Trophoblast cell (in vitro differentiated cells and primary cell): ENCODE results near the gene RELA.
"Not testable (repeated sequence)": the region's sequence is repeated elsewhere in the genome, so short reads cannot be mapped to it uniquely, and the experiment has no call there.

Source experiments
- DNase-seq, 2 donors: peaks; one replicate each; pipeline ENCODE4 v3.0.0-alpha.2; 2016
- H2AFZ ChIP-seq: 2 replicates; pipeline ENCODE4 v1.6.1; 2013; ENCODE audit warnings: low read length, moderate library complexity, mild to moderate bottlenecking; ENCODE audit not compliant: insufficient read depth, poor library complexity
- H2AK5ac ChIP-seq: 2 replicates; pipeline ENCODE4 v1.6.1; 2013; ENCODE audit warnings: mild to moderate bottlenecking, low read length
- H2BK120ac ChIP-seq: 2 replicates; pipeline ENCODE4 v1.6.1; 2013; ENCODE audit warnings: low read length, mild to moderate bottlenecking, moderate library complexity; ENCODE audit not compliant: insufficient read depth, poor library complexity
- H2BK12ac ChIP-seq: 2 replicates; pipeline ENCODE4 v1.6.1; 2013; ENCODE audit warnings: mild to moderate bottlenecking, low read length, moderate library complexity
- H2BK5ac ChIP-seq: 2 replicates; pipeline ENCODE4 v1.6.1; 2013; ENCODE audit warnings: low read length, low read depth, moderate library complexity, mild to moderate bottlenecking; ENCODE audit not compliant: poor library complexity
- H3K14ac ChIP-seq: 2 replicates; pipeline ENCODE4 v1.6.1; 2013; ENCODE audit warnings: mild to moderate bottlenecking, low read length
- H3K18ac ChIP-seq: 2 replicates; pipeline ENCODE4 v1.6.1; 2013; ENCODE audit warnings: mild to moderate bottlenecking, low read length
- H3K23ac ChIP-seq: 2 replicates; pipeline ENCODE4 v1.6.1; 2013; ENCODE audit warnings: low read length
- H3K27ac ChIP-seq: 2 replicates; pipeline ENCODE4 v1.5.1; 2013; ENCODE audit warnings: low read depth, mild to moderate bottlenecking, inconsistent platforms, low read length, moderate library complexity
- H3K27me3 ChIP-seq: 2 replicates; pipeline ENCODE4 v1.6.1; 2013; ENCODE audit warnings: inconsistent platforms, mild to moderate bottlenecking, low read length, moderate library complexity; ENCODE audit not compliant: insufficient read depth
- H3K36me3 ChIP-seq, 2 experiments: 1 replicate in 1 of 2; 2 replicates in 1 of 2; pipeline ENCODE4 v1.6.1; 2013; ENCODE audit warnings: low read length in 2 of 2, mild to moderate bottlenecking in 2 of 2, moderate library complexity in 1 of 2; ENCODE audit not compliant: insufficient read depth in 2 of 2, control insufficient read depth in 1 of 2
- H3K4ac ChIP-seq: 2 replicates; pipeline ENCODE4 v1.6.1; 2013; ENCODE audit warnings: low read depth, mild to moderate bottlenecking, low read length, moderate library complexity
- H3K4me1 ChIP-seq, 2 experiments: 1 replicate in 1 of 2; 2 replicates in 1 of 2; pipeline ENCODE4 v1.6.1; 2013; ENCODE audit warnings: low read length in 2 of 2, mild to moderate bottlenecking in 2 of 2, moderate library complexity in 1 of 2; ENCODE audit not compliant: insufficient read depth in 2 of 2, control insufficient read depth in 1 of 2
- H3K4me2 ChIP-seq: 2 replicates; pipeline ENCODE4 v1.6.1; 2013; ENCODE audit warnings: inconsistent platforms, mild to moderate bottlenecking, low read length, moderate library complexity
- H3K4me3 ChIP-seq: 2 replicates; pipeline ENCODE4 v1.5.1; 2013; ENCODE audit warnings: mild to moderate bottlenecking, low read depth, low read length, inconsistent platforms
- H3K79me1 ChIP-seq: one replicate; pipeline ENCODE4 v1.6.1; 2013; ENCODE audit warnings: low read length
- H3K79me2 ChIP-seq: 2 replicates; pipeline ENCODE4 v1.6.1; 2013; ENCODE audit warnings: low read length, mild to moderate bottlenecking; ENCODE audit not compliant: control insufficient read depth, insufficient read depth, poor library complexity
- H3K9ac ChIP-seq: 2 replicates; pipeline ENCODE4 v1.6.1; 2013; ENCODE audit warnings: mild to moderate bottlenecking, low read length
- H3K9me3 ChIP-seq: 2 replicates; pipeline ENCODE4 v1.6.1; 2013; ENCODE audit warnings: low read depth, mild to moderate bottlenecking, control low read depth, inconsistent platforms, low read length; ENCODE audit not compliant: insufficient read depth
- H4K12ac ChIP-seq: 2 replicates; pipeline ENCODE4 v1.6.1; 2013; ENCODE audit warnings: low read depth, mild to moderate bottlenecking, low read length, moderate library complexity
- H4K8ac ChIP-seq: 2 replicates; pipeline ENCODE4 v1.6.1; 2013; ENCODE audit warnings: low read depth, mild to moderate bottlenecking, low read length, moderate library complexity
- H4K91ac ChIP-seq: one replicate; pipeline ENCODE4 v1.6.1; 2013; ENCODE audit warnings: low read depth, mild to moderate bottlenecking, low read length, moderate library complexity
- WGBS: extraction: QIAGEN DNeasy Blood & Tissue Kit; methylation state at CpG from one replicate; pipeline ENCODE4 v1.1.7; 2013; ENCODE audit warnings: missing lambda C conversion rate; ENCODE audit not compliant: insufficient read length, insufficient coverage; ENCODE audit errors: extremely low coverage; 5-methylcytosine and 5-hydroxymethylcytosine counted together

RELA gene

DNA sequence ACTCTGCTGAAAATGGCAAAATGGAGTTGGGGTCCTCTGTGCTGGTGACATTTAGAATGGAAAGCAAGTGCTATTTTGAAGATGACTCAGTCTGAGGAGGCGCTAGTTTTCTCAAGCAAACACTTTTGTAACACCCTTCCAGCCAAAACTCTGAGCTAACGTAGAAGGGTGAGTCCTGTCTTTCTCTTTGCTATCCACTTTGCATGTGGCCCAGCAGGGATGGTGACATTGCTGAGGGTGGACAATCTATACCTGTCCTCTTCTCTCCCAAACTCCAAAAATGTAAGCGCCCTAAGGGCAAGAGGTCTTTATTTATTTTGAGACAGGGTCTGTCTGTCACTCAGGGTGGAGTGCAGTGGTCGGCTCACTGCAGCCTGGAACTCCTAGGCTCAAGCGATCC, 45.7 kb upstream of the RELA start:
- H2BK120ac ChIP-seq, result no peak overlapping the region
- H4K91ac ChIP-seq, result peak overlapping the region; percentile 69
- H2BK5ac ChIP-seq, result peak overlapping the region; percentile 24
- DNase-seq, result peak; percentile 57 to 83
- H4K12ac ChIP-seq, result no peak overlapping the region
- no peak overlapping the region for H3K18ac ChIP-seq
- H3K79me1 ChIP-seq, result peaks cover 13% of the 10 kb centered on the region
- H2AFZ ChIP-seq, result no peak overlapping the region
- H3K4me1 ChIP-seq, result peaks cover 9 to 10% of the 10 kb centered on the region in 2 experiments
- no peak overlapping the region for H3K27ac ChIP-seq
- WGBS, result no CpG with 5 or more reads among the region's 5 CpGs
- H3K14ac ChIP-seq, result no peak overlapping the region
- H3K9me3 ChIP-seq, result no peaks in the 10 kb centered on the region
- H4K8ac ChIP-seq, result no peak overlapping the region
- H3K9ac ChIP-seq, result no peak overlapping the region
- no peaks in the 10 kb centered on the region for H3K27me3 ChIP-seq
- H3K23ac ChIP-seq, result no peak overlapping the region
- H3K4ac ChIP-seq, result no peak overlapping the region
- H2AK5ac ChIP-seq, result no peak overlapping the region
- H2BK12ac ChIP-seq, result no peak overlapping the region
- no peak overlapping the region for H3K4me2 ChIP-seq
- peaks cover 5 to 6% of the 10 kb centered on the region in 2 experiments for H3K36me3 ChIP-seq
- H3K79me2 ChIP-seq, result peaks cover 4% of the 10 kb centered on the region
- H3K4me3 ChIP-seq, result no peak overlapping the region

DNA sequence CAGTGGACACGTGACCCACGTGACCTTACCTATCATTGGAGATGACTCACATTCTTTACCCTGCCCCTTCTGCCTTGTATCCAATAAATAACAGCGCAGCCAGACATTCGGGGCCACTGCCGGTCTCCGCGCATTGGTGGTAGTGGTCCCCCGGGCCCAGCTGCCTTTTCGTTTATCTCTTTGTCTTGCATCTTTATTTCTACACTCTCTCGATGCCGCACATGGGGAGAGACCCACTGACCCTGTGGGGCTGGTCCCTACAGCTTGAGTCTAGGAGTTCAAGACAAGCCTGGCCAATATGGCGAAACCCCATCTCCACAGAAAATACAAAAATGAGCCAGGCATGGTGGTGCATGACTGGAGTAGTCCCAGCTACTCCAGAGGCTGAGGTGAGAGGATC, 44.3 kb upstream of the RELA start:
- H3K79me2 ChIP-seq, H3K23ac ChIP-seq, H3K9ac ChIP-seq, H3K4me2 ChIP-seq, H2AFZ ChIP-seq, H4K91ac ChIP-seq, H3K9me3 ChIP-seq, H3K4me3 ChIP-seq, H3K36me3 ChIP-seq, H3K27ac ChIP-seq, H2BK120ac ChIP-seq, H3K14ac ChIP-seq, H3K4ac ChIP-seq, H4K8ac ChIP-seq, DNase-seq, H3K79me1 ChIP-seq, H2AK5ac ChIP-seq, H3K27me3 ChIP-seq, H3K4me1 ChIP-seq, H4K12ac ChIP-seq, H2BK5ac ChIP-seq, H3K18ac ChIP-seq, H2BK12ac ChIP-seq: not testable (repeated sequence)
- WGBS, result no CpG with 5 or more reads among the region's 12 CpGs

DNA sequence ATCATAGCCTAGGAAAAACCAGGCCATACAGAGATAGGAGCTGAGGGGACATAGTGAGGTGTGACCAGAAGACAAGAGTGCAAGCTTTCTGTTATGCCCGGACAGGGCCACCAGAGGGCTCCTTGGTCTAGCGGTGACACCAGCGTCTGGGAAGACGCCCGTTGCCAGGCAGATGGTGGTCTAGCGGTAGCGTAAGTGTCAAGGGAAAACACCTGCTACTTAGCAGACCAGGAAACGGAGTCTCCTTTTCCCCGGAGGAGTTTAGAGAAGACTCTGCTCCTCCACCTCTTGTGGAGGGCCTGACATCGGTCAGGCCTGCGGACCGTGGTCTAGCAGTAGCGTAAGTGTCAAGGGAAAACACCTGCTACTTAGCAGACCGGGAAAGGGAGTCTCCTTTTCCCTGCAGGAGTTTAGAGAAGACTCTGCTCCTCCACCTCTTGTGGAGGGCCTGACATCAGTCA, 43.6 kb upstream of the RELA start:
- H3K4me3 ChIP-seq, H3K9ac ChIP-seq, H3K4me1 ChIP-seq, H3K36me3 ChIP-seq, H2AK5ac ChIP-seq, H3K23ac ChIP-seq, H2BK120ac ChIP-seq, H2BK5ac ChIP-seq, H3K14ac ChIP-seq, H4K91ac ChIP-seq, H3K4me2 ChIP-seq, H3K27ac ChIP-seq, H3K79me1 ChIP-seq, H4K12ac ChIP-seq, H3K27me3 ChIP-seq, H3K18ac ChIP-seq, H4K8ac ChIP-seq, H3K9me3 ChIP-seq, H3K4ac ChIP-seq, H3K79me2 ChIP-seq, H2AFZ ChIP-seq, H2BK12ac ChIP-seq: not testable (repeated sequence)
- no CpG with 5 or more reads among the region's 14 CpGs for WGBS
- peak; percentile 71 to 76 for DNase-seq

DNA sequence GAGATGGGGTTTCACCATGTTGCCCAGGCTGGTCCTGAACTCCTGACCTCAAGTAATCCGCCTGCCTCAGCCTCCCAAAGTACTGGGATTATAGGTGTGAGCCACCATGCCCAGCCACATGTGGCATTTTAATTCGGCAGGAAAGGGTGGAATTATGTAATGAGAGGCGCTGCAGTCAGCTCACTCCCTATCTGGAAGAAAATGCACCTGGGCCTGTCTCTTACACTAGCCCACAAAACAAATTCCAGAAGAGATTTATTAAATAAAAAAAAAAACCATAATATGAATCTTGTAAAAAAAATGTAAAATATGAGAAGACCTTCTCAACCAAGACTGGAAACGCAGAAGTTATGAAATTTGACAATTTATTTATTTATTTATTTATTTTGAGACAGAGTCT, 41.1 kb upstream of the RELA start:
- no CpG with 5 or more reads among the region's 4 CpGs for WGBS
- H3K4ac ChIP-seq, result no peak overlapping the region

More for the DNA sequence above, 41.1 kb upstream of the RELA start:
- no peak overlapping the region for H2BK12ac ChIP-seq
- no peak overlapping the region for H2AFZ ChIP-seq
- no peak overlapping the region for H4K12ac ChIP-seq
- no peak overlapping the region for H2BK120ac ChIP-seq
- H3K36me3 ChIP-seq, result no peaks in the 10 kb centered on the region
- H3K79me2 ChIP-seq, result no peaks in the 10 kb centered on the region
- H3K9ac ChIP-seq, result no peak overlapping the region
- H4K8ac ChIP-seq, result no peak overlapping the region
- no peaks in the 10 kb centered on the region for H3K9me3 ChIP-seq
- no peak overlapping the region for H3K23ac ChIP-seq
- no peaks in the 10 kb centered on the region for H3K79me1 ChIP-seq
- H4K91ac ChIP-seq, result no peak overlapping the region
- no peak overlapping the region for H3K4me2 ChIP-seq
- no peak overlapping the region for H2BK5ac ChIP-seq
- H3K18ac ChIP-seq, result no peak overlapping the region
- no peak overlapping the region for H3K27ac ChIP-seq
- no peak overlapping the region for H3K4me3 ChIP-seq
- no peak overlapping the region for H2AK5ac ChIP-seq
- H3K4me1 ChIP-seq, result no peaks in the 10 kb centered on the region
- DNase-seq, result no peak
- H3K14ac ChIP-seq, result no peak overlapping the region
- H3K27me3 ChIP-seq, result no peaks in the 10 kb centered on the region
